Measurements from ENCODE around the gene TMCO4. TPM values are rescaled to one million over a fixed set of nuclear protein-coding genes. Genes with fewer than 3 reads are reported as not detected.
A peak's percentile ranks its signal among the peaks of the same experiment; 100 is the strongest.

TMCO4 gene
- total RNA-seq, 1 donor: 27.5 TPM

DNA sequence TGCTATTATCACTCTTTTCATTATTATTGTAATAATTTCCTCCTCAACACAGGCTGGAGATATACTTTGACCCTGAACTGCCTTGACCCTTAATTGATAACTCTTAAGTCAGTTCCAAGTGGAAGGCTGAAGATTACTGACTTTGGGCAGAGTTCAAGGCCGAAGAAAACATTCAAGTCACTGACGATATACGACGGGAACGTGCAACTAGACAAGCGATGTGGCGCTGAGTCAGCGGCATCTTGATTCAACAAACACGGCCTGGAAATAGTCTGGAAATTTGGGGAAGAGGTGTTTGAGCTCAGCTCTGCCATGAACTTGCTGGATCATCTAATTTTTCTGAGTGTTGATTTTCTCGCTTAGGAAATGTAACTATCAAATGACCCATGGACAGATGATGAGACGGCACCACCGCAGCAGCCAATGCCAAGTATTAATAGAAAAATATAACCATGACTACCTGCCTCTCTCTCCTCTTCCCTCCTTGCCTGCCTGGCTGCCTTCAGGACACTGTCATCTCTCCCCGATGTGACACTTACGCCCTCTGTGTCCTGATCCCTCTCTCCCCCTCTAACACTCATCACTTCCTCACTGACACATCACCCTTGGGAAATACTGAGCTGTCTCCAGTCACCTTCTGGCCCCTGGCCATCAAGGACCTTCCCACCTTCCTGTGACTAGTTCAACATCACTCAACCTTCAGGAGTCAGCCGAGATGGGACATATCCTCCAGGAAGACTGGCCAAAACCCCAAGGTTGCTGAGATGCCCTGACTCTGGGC, 49.4 kb downstream of the TMCO4 start:
- Histone ChIP-seq H3K27me3 (ENCODE audit: insufficient read depth, low read length) (no peaks in the 10 kb centered on the region), H4K20me1 (ENCODE audit: insufficient read depth, low read length) (no peaks in the 10 kb centered on the region), H3K4me1 (ENCODE audit: insufficient read depth, low read length) (peaks cover 9% of the 10 kb centered on the region), H3K27ac (ENCODE audit: low read depth, low read length) (peak overlapping the region; percentile 5), H3K9me3 (ENCODE audit: low read depth, low read length) (no peaks in the 10 kb centered on the region), H2AFZ (ENCODE audit: low read length) (no peak overlapping the region), H3K4me2 (ENCODE audit: insufficient read depth, low read length) (no peak overlapping the region), H3K79me2 (ENCODE audit: insufficient read depth, low read length) (no peaks in the 10 kb centered on the region), H3K4me3 (ENCODE audit: insufficient read depth, low read length) (no peak overlapping the region), H3K36me3 (ENCODE audit: insufficient read depth, low read length) (peaks cover 14% of the 10 kb centered on the region)
- no peak for TF ChIP-seq CTCF (IDR thresholded peaks at IDR 0.05; ENCODE audit: extremely low read depth, low read depth, low read length)
- DNase-seq (ENCODE audit: insufficient read length, low spot score, missing footprints): peak; percentile 60

DNA sequence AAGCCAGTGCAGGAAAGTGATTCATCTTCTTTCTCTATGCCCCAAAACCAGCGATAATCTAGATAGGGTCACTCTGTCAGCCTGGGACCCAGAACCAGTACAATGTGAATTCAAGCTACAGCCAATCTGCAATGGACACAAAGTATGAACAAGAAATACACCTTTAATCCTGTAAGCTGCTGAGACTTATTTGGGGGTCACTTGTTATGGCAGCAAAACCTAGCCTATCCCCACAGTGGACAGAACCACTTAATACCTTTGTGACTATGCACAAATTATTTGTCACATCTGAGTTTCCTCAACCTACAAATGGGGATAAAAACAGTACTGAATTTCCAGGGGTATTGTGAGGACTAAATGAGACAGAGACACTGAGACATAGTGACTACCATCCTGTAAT, 50.0 kb downstream of the TMCO4 start:
- TF ChIP-seq CTCF (IDR thresholded peaks at IDR 0.05; ENCODE audit: extremely low read depth, low read depth, low read length): no peak
- H3K27me3 ChIP-seq (ENCODE audit: insufficient read depth, low read length): no peaks in the 10 kb centered on the region

GRCh38 chr1:19747761-19748160, 52.0 kb downstream of the TMCO4 start:
- no peak for TF ChIP-seq CTCF (IDR thresholded peaks at IDR 0.05; ENCODE audit: extremely low read depth, low read depth, low read length)
- Histone ChIP-seq H3K4me1 (ENCODE audit: insufficient read depth, low read length) (peaks cover 9% of the 10 kb centered on the region), H3K79me2 (ENCODE audit: insufficient read depth, low read length) (no peaks in the 10 kb centered on the region)

More for the DNA sequence above, 50.0 kb downstream of the TMCO4 start:
- H3K27ac ChIP-seq (ENCODE audit: low read depth, low read length): no peak overlapping the region
- no peak overlapping the region for H3K4me3 ChIP-seq (ENCODE audit: insufficient read depth, low read length)
- peaks cover 9% of the 10 kb centered on the region for H3K4me1 ChIP-seq (ENCODE audit: insufficient read depth, low read length)
- no peak overlapping the region for H2AFZ ChIP-seq (ENCODE audit: low read length)
- no peaks in the 10 kb centered on the region for H3K79me2 ChIP-seq (ENCODE audit: insufficient read depth, low read length)
- H3K4me2 ChIP-seq (ENCODE audit: insufficient read depth, low read length): no peak overlapping the region
- peaks cover 11% of the 10 kb centered on the region for H3K36me3 ChIP-seq (ENCODE audit: insufficient read depth, low read length)
- H4K20me1 ChIP-seq (ENCODE audit: insufficient read depth, low read length): no peaks in the 10 kb centered on the region
- peak; percentile 50 for DNase-seq (ENCODE audit: insufficient read length, low spot score, missing footprints)
- no peaks in the 10 kb centered on the region for H3K9me3 ChIP-seq (ENCODE audit: low read depth, low read length)

DNA sequence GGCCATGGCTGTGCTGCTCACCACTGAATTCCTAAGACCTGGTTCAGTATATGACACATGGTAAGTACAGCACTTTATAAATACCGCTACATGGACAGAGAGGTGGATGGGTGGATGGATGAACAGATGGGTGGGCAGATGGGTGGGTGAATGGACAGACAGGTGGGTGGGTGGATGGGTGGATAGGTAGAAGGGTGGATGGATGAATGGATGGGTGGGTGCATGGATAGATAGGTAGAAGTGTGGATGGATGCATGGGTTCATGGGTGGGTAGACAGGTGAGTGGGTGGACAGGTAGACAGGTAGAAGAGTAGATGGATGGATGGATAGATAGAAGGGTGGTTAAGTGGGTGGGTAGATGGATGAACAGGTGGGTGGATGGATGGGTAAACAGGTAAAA, 54.8 kb downstream of the TMCO4 start:
- no peak overlapping the region for H3K4me3 ChIP-seq (ENCODE audit: insufficient read depth, low read length)
- no peak overlapping the region for H3K27ac ChIP-seq (ENCODE audit: low read depth, low read length)
- H3K27me3 ChIP-seq (ENCODE audit: insufficient read depth, low read length): no peaks in the 10 kb centered on the region
- no peaks in the 10 kb centered on the region for H4K20me1 ChIP-seq (ENCODE audit: insufficient read depth, low read length)
- no peaks in the 10 kb centered on the region for H3K4me1 ChIP-seq (ENCODE audit: insufficient read depth, low read length)
- no peaks in the 10 kb centered on the region for H3K9me3 ChIP-seq (ENCODE audit: low read depth, low read length)
- peak; percentile 45 for DNase-seq (ENCODE audit: insufficient read length, low spot score, missing footprints)
- H2AFZ ChIP-seq (ENCODE audit: low read length): no peak overlapping the region
- H3K4me2 ChIP-seq (ENCODE audit: insufficient read depth, low read length): no peak overlapping the region
- TF ChIP-seq CTCF (IDR thresholded peaks at IDR 0.05; ENCODE audit: extremely low read depth, low read depth, low read length): no peak
- no peaks in the 10 kb centered on the region for H3K79me2 ChIP-seq (ENCODE audit: insufficient read depth, low read length)
- H3K36me3 ChIP-seq (ENCODE audit: insufficient read depth, low read length): peaks cover 12% of the 10 kb centered on the region

More at GRCh38 chr1:19747761-19748160, 52.0 kb downstream of the TMCO4 start:
- Histone ChIP-seq H3K27me3 (ENCODE audit: insufficient read depth, low read length) (no peaks in the 10 kb centered on the region), H3K4me2 (ENCODE audit: insufficient read depth, low read length) (no peak overlapping the region), H3K36me3 (ENCODE audit: insufficient read depth, low read length) (peaks cover 9% of the 10 kb centered on the region), H3K27ac (ENCODE audit: low read depth, low read length) (no peak overlapping the region), H4K20me1 (ENCODE audit: insufficient read depth, low read length) (no peaks in the 10 kb centered on the region), H3K4me3 (ENCODE audit: insufficient read depth, low read length) (no peak overlapping the region), H3K9me3 (ENCODE audit: low read depth, low read length) (no peaks in the 10 kb centered on the region), H2AFZ (ENCODE audit: low read length) (no peak overlapping the region)
- no peak for DNase-seq (ENCODE audit: insufficient read length, low spot score, missing footprints)

Measured in osteoblast (primary cell).